Mesodermal cell (in vitro differentiated cells): ENCODE measurements around the gene HMX3.
"Not testable (repeated sequence)": the region's sequence is repeated elsewhere in the genome, so short reads cannot be mapped to it uniquely, and the experiment has no call there.

Source experiments
- H3K27ac ChIP-seq: 2 replicates; pipeline ENCODE4 v1.7.0; 2013; ENCODE audit warnings: mild to moderate bottlenecking, low read depth, low read length, moderate library complexity; ENCODE audit not compliant: severe bottlenecking
- H3K36me3 ChIP-seq: 2 replicates; pipeline ENCODE4 v1.7.1; 2013; ENCODE audit warnings: mild to moderate bottlenecking, low read length, moderate library complexity; ENCODE audit not compliant: control insufficient read depth, insufficient read depth
- H3K4me1 ChIP-seq: one replicate; pipeline ENCODE4 v1.7.1; 2013; ENCODE audit warnings: mild to moderate bottlenecking, low read length; ENCODE audit not compliant: insufficient read depth, control insufficient read depth, poor library complexity, severe bottlenecking
- H3K4me3 ChIP-seq: 2 replicates; pipeline ENCODE4 v1.7.0; 2013; ENCODE audit warnings: low read length, control low read depth, mild to moderate bottlenecking; ENCODE audit not compliant: insufficient read depth, poor library complexity, severe bottlenecking; ENCODE audit errors: extremely low read depth
- H3K9me3 ChIP-seq: 2 replicates; pipeline ENCODE4 v1.7.1; 2013; ENCODE audit warnings: mild to moderate bottlenecking, low read length, moderate library complexity; ENCODE audit not compliant: control insufficient read depth
- WGBS, 2 experiments: methylation state at CpG; one replicate each; pipeline ENCODE4 v1.1.5; 2013; ENCODE audit warnings: missing lambda C conversion rate in 2 of 2; ENCODE audit not compliant: insufficient coverage in 2 of 2; 5-methylcytosine and 5-hydroxymethylcytosine counted together

The HMX3 gene

GRCh38 chr10:123158682-123159081 lies 22.9 kb downstream of the HMX3 start:
- H3K27ac ChIP-seq = no peak overlapping the region
- WGBS, 2 experiments = no CpG with 5 or more reads among the region's 1 CpG

GRCh38 chr10:123160311-123160980 lies 24.7 kb downstream of the HMX3 start:
- no peaks in the 10 kb centered on the region for H3K9me3 ChIP-seq
- no peak overlapping the region for H3K4me3 ChIP-seq
- H3K27ac ChIP-seq = no peak overlapping the region
- 90 to 97% methylated on average over 6 to 7 of the region's 11 CpGs for WGBS, 2 experiments
- H3K36me3 ChIP-seq = peaks cover 79% of the 10 kb centered on the region
- peaks cover 11% of the 10 kb centered on the region for H3K4me1 ChIP-seq

More at GRCh38 chr10:123158682-123159081, 22.9 kb downstream of the HMX3 start:
- Histone ChIP-seq H3K4me3 (no peak overlapping the region), H3K9me3 (no peaks in the 10 kb centered on the region), H3K4me1 (peaks cover 11% of the 10 kb centered on the region), H3K36me3 (peaks cover 66% of the 10 kb centered on the region)

- H3K4me1 ChIP-seq = no peaks in the 10 kb centered on the region
- H3K27ac ChIP-seq = no peak overlapping the region
- no peaks in the 10 kb centered on the region for H3K9me3 ChIP-seq
- 86% methylated on average over 1 of the region's 2 CpGs; no CpG with 5 or more reads in 1 of the 2 experiments for WGBS, 2 experiments
- no peak overlapping the region for H3K4me3 ChIP-seq
- peaks cover 88% of the 10 kb centered on the region for H3K36me3 ChIP-seq
Observed at GRCh38 chr10:123164319-123164718, 28.5 kb downstream of the HMX3 start.

GRCh38 chr10:123165445-123166072 lies 29.8 kb downstream of the HMX3 start:
- Histone ChIP-seq H3K27ac (no peak overlapping the region), H3K4me1 (no peaks in the 10 kb centered on the region), H3K36me3 (peaks cover 93% of the 10 kb centered on the region), H3K4me3 (no peak overlapping the region), H3K9me3 (no peaks in the 10 kb centered on the region)
- WGBS, 2 experiments = 89 to 100% methylated on average over 1 to 2 of the region's 4 CpGs

- no peaks in the 10 kb centered on the region for H3K4me1 ChIP-seq
- peaks cover 86% of the 10 kb centered on the region for H3K36me3 ChIP-seq
- no peak overlapping the region for H3K27ac ChIP-seq
- H3K9me3 ChIP-seq = no peaks in the 10 kb centered on the region
- 100% methylated on average over 1 to 2 of the region's 2 CpGs for WGBS, 2 experiments
- H3K4me3 ChIP-seq = no peak overlapping the region
Observed at GRCh38 chr10:123166618-123167017, 30.8 kb downstream of the HMX3 start.

GRCh38 chr10:123170961-123171360 lies 35.2 kb downstream of the HMX3 start:
- no peak overlapping the region for H3K4me3 ChIP-seq
- H3K36me3 ChIP-seq = peaks cover 56% of the 10 kb centered on the region
- WGBS, 2 experiments = 98 to 100% methylated on average over 4 of the region's 4 CpGs
- no peak overlapping the region for H3K27ac ChIP-seq
- H3K9me3 ChIP-seq = no peaks in the 10 kb centered on the region
- no peaks in the 10 kb centered on the region for H3K4me1 ChIP-seq

GRCh38 chr10:123171616-123172015 lies 35.8 kb downstream of the HMX3 start:
- WGBS, 2 experiments = 89 to 98% methylated on average over 4 to 9 of the region's 10 CpGs

GRCh38 chr10:123175389-123176387 lies 39.9 kb downstream of the HMX3 start:
- no peaks in the 10 kb centered on the region for H3K4me1 ChIP-seq
- 96 to 100% methylated on average over 3 to 5 of the region's 9 CpGs for WGBS, 2 experiments
- H3K9me3 ChIP-seq = no peaks in the 10 kb centered on the region
- peaks cover 34% of the 10 kb centered on the region for H3K36me3 ChIP-seq
- H3K4me3 ChIP-seq = no peak overlapping the region
- no peak overlapping the region for H3K27ac ChIP-seq

More at GRCh38 chr10:123171616-123172015, 35.8 kb downstream of the HMX3 start:
- peaks cover 56% of the 10 kb centered on the region for H3K36me3 ChIP-seq
- H3K9me3 ChIP-seq, H3K27ac ChIP-seq, H3K4me3 ChIP-seq, H3K4me1 ChIP-seq: not testable (repeated sequence)

GRCh38 chr10:123178390-123178789 lies 42.6 kb downstream of the HMX3 start:
- H3K9me3 ChIP-seq, H3K4me1 ChIP-seq, H3K4me3 ChIP-seq, H3K27ac ChIP-seq: not testable (repeated sequence)
- no CpG with 5 or more reads among the region's 4 CpGs for WGBS, 2 experiments
- peaks cover 34% of the 10 kb centered on the region for H3K36me3 ChIP-seq
